Endothelial cell of umbilical vein (primary cell): ENCODE measurements around the gene ANXA4. TPM values are rescaled to one million over a fixed set of nuclear protein-coding genes. Genes with fewer than 3 reads are reported as not detected.

Experiments used
- BruUV-seq: library from RNA; stranded (reverse); fragments of 400-500 nt; replicated peaks from 2 replicates; lab custom pipeline; 2021; lab: Mats Ljungman, UMichigan
- CTCF ChIA-PET: fragments of 300-600, 350-600 bp; sonication (Branson Sonifier 250); formaldehyde crosslinking; loops from one replicate; lab custom pipeline; 2021; ENCODE audit warnings: antibody characterized with exemption, inconsistent platforms; lab: Charles Lee
- POLR2A ChIA-PET: fragments of 300-600, 350-600 bp; sonication (Branson Sonifier 250); formaldehyde crosslinking; loops from one replicate; lab custom pipeline; 2021; ENCODE audit warnings: antibody characterized with exemption, inconsistent platforms; lab: Charles Lee
- DNase-seq: peaks from one replicate; pipeline ENCODE4 v3.0.0-alpha.2; 2011; ENCODE audit warnings: low read depth, low spot score
- FAIRE-seq: peaks from 2 replicates; lab custom pipeline; 2011; peaks lifted over from hg19 to GRCh38; lab: Jason Lieb, UNC
- H2AFZ ChIP-seq: 2 replicates; pipeline ENCODE4 v1.6.0; 2012; ENCODE audit warnings: low read depth, low read length, control low read depth, inconsistent platforms
- H3K27ac ChIP-seq: 2 replicates; pipeline ENCODE4 v1.5.1; 2011; ENCODE audit warnings: low read depth, mild to moderate bottlenecking, control low read depth, low read length, moderate library complexity; ENCODE audit not compliant: insufficient read depth
- H3K27me3 ChIP-seq, 2 experiments: 2 replicates each; pipeline versions ENCODE4 v1.6.0 to v1.6.1; 2011; ENCODE audit warnings: low read length in 2 of 2, mixed read lengths in 1 of 2; ENCODE audit not compliant: control insufficient read depth in 2 of 2, insufficient read depth in 2 of 2
- H3K36me3 ChIP-seq, 2 experiments: 2 replicates in 1 of 2; 3 replicates in 1 of 2; pipeline ENCODE4 v1.5.1; 2011; ENCODE audit warnings: low read length in 2 of 2, mild to moderate bottlenecking in 1 of 2, moderate library complexity in 1 of 2; ENCODE audit not compliant: control insufficient read depth in 2 of 2, insufficient read depth in 2 of 2; ENCODE audit errors: extremely low read depth in 1 of 2
- H3K4me1 ChIP-seq: 3 replicates; pipeline ENCODE4 v1.5.1; 2011; ENCODE audit warnings: mild to moderate bottlenecking, low read length; ENCODE audit not compliant: control insufficient read depth, insufficient read depth; ENCODE audit errors: extremely low read depth
- H3K4me2 ChIP-seq: 2 replicates; pipeline ENCODE4 v1.6.1; 2011; ENCODE audit warnings: low read length, control low read depth, mixed read lengths; ENCODE audit not compliant: insufficient read depth
- H3K4me3 ChIP-seq, 3 experiments: fragments of 200-600 bp in 1 of 3; sonication (generic), shearing (Covaris generic) in 1 of 3; replicated peaks in 1 of 3; 2 replicates each; pipeline ENCODE4 v1.5.1; 2011 to 2016; ENCODE audit warnings: control low read depth in 3 of 3, low read length in 3 of 3, mild to moderate bottlenecking in 2 of 3, inconsistent platforms in 1 of 3, low read depth in 1 of 3, moderate library complexity in 1 of 3; ENCODE audit not compliant: insufficient read depth in 1 of 3
- H3K79me2 ChIP-seq: 2 replicates; pipeline ENCODE4 v1.6.0; 2012; ENCODE audit warnings: low read length, inconsistent platforms; ENCODE audit not compliant: control insufficient read depth, insufficient read depth
- H3K9ac ChIP-seq: replicated peaks from 2 replicates; pipeline ENCODE3; 2011; ENCODE audit warnings: low read length, control low read depth; ENCODE audit not compliant: insufficient read depth; ENCODE audit errors: extremely low read depth
- H3K9me1 ChIP-seq: replicated peaks from 3 replicates; pipeline ENCODE4 v1.6.0; 2011; ENCODE audit warnings: mild to moderate bottlenecking, low read length; ENCODE audit not compliant: control insufficient read depth, insufficient read depth; ENCODE audit errors: extremely low read depth
- H3K9me3 ChIP-seq: replicated peaks from 2 replicates; pipeline ENCODE4 v1.5.1; 2012; ENCODE audit warnings: low read length, inconsistent platforms; ENCODE audit not compliant: control insufficient read depth, insufficient read depth
- H4K20me1 ChIP-seq: replicated peaks from 2 replicates; pipeline ENCODE3; 2011; ENCODE audit warnings: mild to moderate bottlenecking, low read length; ENCODE audit not compliant: control insufficient read depth, insufficient read depth; ENCODE audit errors: extremely low read depth
- EZH2 ChIP-seq: IDR thresholded peaks from 2 replicates; pipeline ENCODE4 v1.6.1; 2012; ENCODE audit warnings: borderline replicate concordance, low read depth, mild to moderate bottlenecking, moderate library complexity, low read length, inconsistent platforms; ENCODE audit not compliant: severe bottlenecking
- GATA2 ChIP-seq: IDR thresholded peaks from 2 replicates; pipeline ENCODE4 v1.7.0; 2011; ENCODE audit warnings: low read depth, mild to moderate bottlenecking, moderate library complexity, mixed read lengths, low read length; ENCODE audit not compliant: insufficient read length, insufficient read depth
- JUN ChIP-seq: IDR thresholded peaks from 2 replicates; pipeline ENCODE4 v1.6.1; 2011; ENCODE audit warnings: borderline replicate concordance, low read depth; ENCODE audit not compliant: insufficient read length, insufficient read depth
- POLR2A ChIP-seq: IDR thresholded peaks from 2 replicates; pipeline ENCODE4 v1.6.1; 2012; ENCODE audit warnings: low read depth, mild to moderate bottlenecking, control low read depth, low read length
- dilution Hi-C: fragments of 300-500 bp; cut with MboI; formaldehyde crosslinking; loops from one replicate; pipeline ENCODE4 v1.15.0; 2019; ENCODE audit warnings: low sequenced_read_pairs; ENCODE audit not compliant: extremely low pct_ligation_motif_present
- intact Hi-C: fragments of 100-400 bp; cut with micrococcal nuclease; formaldehyde crosslinking; loops from one replicate; pipeline ENCODE4 v1.10.0; 2022
- polyA plus RNA-seq, 4 experiments: library from polyadenylated mRNA; depleted of rRNA in 3 of 4; stranded (reverse) in 3 of 4; unstranded in 1 of 4; fragments of >200 nt; gene quantifications; 2 replicates each; pipeline versions ENCODE4 v1.2.1 to v1.2.3, GENCODE V29; 2011 to 2012; ENCODE audit warnings: missing spikeins in 1 of 4
- total RNA-seq: library from RNA; stranded (reverse); gene quantifications from 2 replicates; pipeline ENCODE4 v1.2.3, GENCODE V29; 2021
- TF ChIP-seq, protein P1 (sequence below), 2 donors: IDR thresholded peaks; 1 replicate in 1 of 2; 2 replicates in 1 of 2; pipeline ENCODE4 v1.5.1; 2011; ENCODE audit warnings: low read length in 2 of 2, mild to moderate bottlenecking in 2 of 2, moderate library complexity in 2 of 2, control low read depth in 1 of 2, inconsistent platforms in 1 of 2, low read depth in 1 of 2; ENCODE audit not compliant: insufficient read depth in 1 of 2; ENCODE audit errors: extremely low read depth in 1 of 2
- TF ChIP-seq, protein P2 (sequence below): IDR thresholded peaks from 2 replicates; pipeline ENCODE4 v1.6.1; 2011; ENCODE audit not compliant: insufficient read depth, insufficient read length

ANXA4 gene
- total and polyA plus RNA-seq, 2 donors (not counting 3 experiments of a cell fraction or from before 2014, with no cell fraction given) = 29.4 to 79.6 TPM

DNA sequence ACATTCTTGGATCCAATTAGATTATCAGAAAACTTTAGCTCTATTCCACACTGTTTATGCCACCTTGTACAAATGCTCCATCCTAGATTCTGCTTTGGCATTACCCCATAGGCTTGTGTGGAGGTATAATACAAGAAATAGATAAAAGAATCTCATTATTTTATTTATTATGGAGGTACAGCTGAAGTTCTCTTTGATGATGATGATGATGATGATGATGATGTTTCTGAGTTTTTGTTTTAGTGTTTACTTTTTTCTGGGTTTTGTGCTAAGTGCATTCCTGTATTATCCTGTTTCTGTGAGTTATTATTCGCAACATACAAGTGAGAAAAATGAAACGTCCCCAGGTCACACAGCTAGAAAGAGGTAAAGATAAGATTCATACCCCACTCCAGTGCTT is 43.4 kb downstream of the ANXA4 start:
- dilution Hi-C loops (no loop called here), intact Hi-C loops (no loop called here)
- peaks cover 0 to 3% of the 10 kb centered on the region in 2 experiments for H3K36me3 ChIP-seq
- no peak for FAIRE-seq
- no peak overlapping the region for H3K4me3 ChIP-seq
- H3K27ac ChIP-seq = no peak overlapping the region
- no peaks in the 10 kb centered on the region for H3K27me3 ChIP-seq
- TF ChIP-seq GATA2 (no peak), POLR2A (no peak), EZH2 (no peak), JUN (no peak)
- TF ChIP-seq, protein P1, sequence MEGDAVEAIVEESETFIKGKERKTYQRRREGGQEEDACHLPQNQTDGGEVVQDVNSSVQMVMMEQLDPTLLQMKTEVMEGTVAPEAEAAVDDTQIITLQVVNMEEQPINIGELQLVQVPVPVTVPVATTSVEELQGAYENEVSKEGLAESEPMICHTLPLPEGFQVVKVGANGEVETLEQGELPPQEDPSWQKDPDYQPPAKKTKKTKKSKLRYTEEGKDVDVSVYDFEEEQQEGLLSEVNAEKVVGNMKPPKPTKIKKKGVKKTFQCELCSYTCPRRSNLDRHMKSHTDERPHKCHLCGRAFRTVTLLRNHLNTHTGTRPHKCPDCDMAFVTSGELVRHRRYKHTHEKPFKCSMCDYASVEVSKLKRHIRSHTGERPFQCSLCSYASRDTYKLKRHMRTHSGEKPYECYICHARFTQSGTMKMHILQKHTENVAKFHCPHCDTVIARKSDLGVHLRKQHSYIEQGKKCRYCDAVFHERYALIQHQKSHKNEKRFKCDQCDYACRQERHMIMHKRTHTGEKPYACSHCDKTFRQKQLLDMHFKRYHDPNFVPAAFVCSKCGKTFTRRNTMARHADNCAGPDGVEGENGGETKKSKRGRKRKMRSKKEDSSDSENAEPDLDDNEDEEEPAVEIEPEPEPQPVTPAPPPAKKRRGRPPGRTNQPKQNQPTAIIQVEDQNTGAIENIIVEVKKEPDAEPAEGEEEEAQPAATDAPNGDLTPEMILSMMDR (IDR thresholded peaks at IDR 0.05; ENCODE audit: extremely low read depth in 1 of 2, insufficient read depth in 1 of 2, low read depth in 1 of 2, low read length in 2 of 2) = no peak
- TF ChIP-seq, protein P2, sequence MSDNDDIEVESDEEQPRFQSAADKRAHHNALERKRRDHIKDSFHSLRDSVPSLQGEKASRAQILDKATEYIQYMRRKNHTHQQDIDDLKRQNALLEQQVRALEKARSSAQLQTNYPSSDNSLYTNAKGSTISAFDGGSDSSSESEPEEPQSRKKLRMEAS = no peak
- ChIA-PET CTCF (interaction anchor here (1.1 to 2.1 kb wide), 3 partner anchors 9 to 61 kb away, joined by 5 to 10 read pairs (median 5); no protein-coding TSS in a partner anchor), POLR2A (no interaction called here)
- H3K4me1 ChIP-seq = peaks cover 6% of the 10 kb centered on the region
- H4K20me1 ChIP-seq = no peaks in the 10 kb centered on the region
- no TSS peak for BruUV-seq
- no peaks in the 10 kb centered on the region for H3K9me1 ChIP-seq
- DNase-seq = no peak
- no peak overlapping the region for H3K9ac ChIP-seq
- H3K4me2 ChIP-seq = no peak overlapping the region
- no peaks in the 10 kb centered on the region for H3K9me3 ChIP-seq
- no peaks in the 10 kb centered on the region for H3K79me2 ChIP-seq
- no peak overlapping the region for H2AFZ ChIP-seq
